HepG2 (cell line): ENCODE data around the gene CST4. TPM values are rescaled to one million over a fixed set of nuclear protein-coding genes. Genes with fewer than 3 reads are reported as not detected.

Source experiments
- BHLHE40 ChIP-seq: IDR thresholded peaks from 2 replicates; pipeline ENCODE4 v1.6.1; 2011; ENCODE audit warnings: low read length, improper control_type of control experiment
- CC2D1A ChIP-seq: sonication (generic); formaldehyde crosslinking; IDR thresholded peaks from 2 replicates; pipeline ENCODE4 v1.8.1; 2023; ENCODE audit warnings: mild to moderate bottlenecking, missing genetic modification reagents
- ELF3 ChIP-seq: IDR thresholded peaks from 2 replicates; pipeline ENCODE4 v1.6.1; 2016; ENCODE audit warnings: missing genetic modification reagents, missing compliant biosample characterization
- GFI1 ChIP-seq: sonication (generic); formaldehyde crosslinking; IDR thresholded peaks from 2 replicates; pipeline ENCODE4 v1.5.0; 2020; ENCODE audit warnings: missing genetic modification reagents, mild to moderate bottlenecking, borderline replicate concordance
- GMEB1 ChIP-seq: sonication (generic); formaldehyde crosslinking; IDR thresholded peaks from 2 replicates; pipeline ENCODE4 v1.5.1; 2020; ENCODE audit warnings: missing genetic modification reagents, mild to moderate bottlenecking, borderline replicate concordance
- GPBP1L1 ChIP-seq: sonication (generic); formaldehyde crosslinking; IDR thresholded peaks from 2 replicates; pipeline ENCODE4 v1.5.0; 2020; ENCODE audit warnings: mild to moderate bottlenecking, missing genetic modification reagents
- HBP1 ChIP-seq: IDR thresholded peaks from 2 replicates; pipeline ENCODE4 v1.6.1; 2016; ENCODE audit warnings: low read depth, control low read depth
- HDAC6 ChIP-seq: fragments of 200-600 bp; sonication (generic); IDR thresholded peaks from 2 replicates; pipeline ENCODE4 v1.7.0; 2017; ENCODE audit warnings: mild to moderate bottlenecking, antibody characterized with exemption, low read length, low read depth
- JUND ChIP-seq: sonication (generic); formaldehyde crosslinking; IDR thresholded peaks from 2 replicates; pipeline ENCODE4 v1.8.0; 2022; ENCODE audit warnings: mild to moderate bottlenecking, missing genetic modification reagents
- NCOR1 ChIP-seq: fragments of 200-600 bp; sonication (generic); IDR thresholded peaks from 2 replicates; pipeline ENCODE4 v1.7.0; 2017; ENCODE audit warnings: antibody characterized with exemption, low read length, borderline replicate concordance
- NFE2L2 ChIP-seq: fragments of 150-350 bp; IDR thresholded peaks from 2 replicates; pipeline ENCODE4 v1.6.1; 2014; ENCODE audit warnings: low read length
- POLR2A ChIP-seq, 2 experiments: IDR thresholded peaks; 2 replicates each; pipeline ENCODE4 v1.6.1; 2011; ENCODE audit warnings: low read depth in 2 of 2, low read length in 2 of 2, mild to moderate bottlenecking in 1 of 2, moderate library complexity in 1 of 2; ENCODE audit not compliant: insufficient read depth in 1 of 2
- TP53 ChIP-seq: sonication (generic); formaldehyde crosslinking; conservative IDR thresholded peaks from 2 replicates; pipeline ENCODE4 v1.4.0; 2020; ENCODE audit warnings: missing genetic modification reagents
- ZBTB21 ChIP-seq: sonication (generic); formaldehyde crosslinking; IDR thresholded peaks from 2 replicates; pipeline ENCODE4 v1.4.0; 2020; ENCODE audit warnings: missing genetic modification reagents
- ZBTB26 ChIP-seq: IDR thresholded peaks from 2 replicates; pipeline ENCODE4 v1.6.1; 2016; ENCODE audit warnings: missing compliant biosample characterization, missing genetic modification reagents, borderline replicate concordance
- ZBTB8A ChIP-seq: sonication (generic); formaldehyde crosslinking; IDR thresholded peaks from 2 replicates; pipeline ENCODE4 v1.4.0; 2020; ENCODE audit warnings: mild to moderate bottlenecking, low read depth, missing genetic modification reagents, borderline replicate concordance
- ZKSCAN1 ChIP-seq: fragments of 150-350 bp; IDR thresholded peaks from 2 replicates; pipeline ENCODE4 v1.6.1; 2014; ENCODE audit warnings: low read length
- ZNF598 ChIP-seq: sonication (generic); formaldehyde crosslinking; IDR thresholded peaks from 2 replicates; pipeline ENCODE4 v1.5.1; 2020; ENCODE audit warnings: mild to moderate bottlenecking, missing genetic modification reagents, borderline replicate concordance
- ZNF75D ChIP-seq: sonication (generic); formaldehyde crosslinking; IDR thresholded peaks from 2 replicates; pipeline ENCODE4 v1.8.1; 2023; ENCODE audit warnings: missing genetic modification reagents, mild to moderate bottlenecking, borderline replicate concordance
- ZNF800 ChIP-seq: sonication (generic); formaldehyde crosslinking; IDR thresholded peaks from 2 replicates; pipeline ENCODE4 v1.4.0; 2020; ENCODE audit warnings: missing genetic modification reagents
- ZNF816 ChIP-seq: sonication (generic); formaldehyde crosslinking; IDR thresholded peaks from 2 replicates; pipeline ENCODE4 v1.8.0; 2022; ENCODE audit warnings: missing genetic modification reagents, mild to moderate bottlenecking, borderline replicate concordance
- polyA plus RNA-seq, 8 experiments: library from polyadenylated mRNA; depleted of rRNA in 3 of 8; stranded (reverse) in 7 of 8; unstranded in 1 of 8; fragments of >200 nt; fragmentation: Illumina TruSeq in 4 of 8; extraction: Trizol in 4 of 8; gene quantifications; 2 replicates each; pipeline versions ENCODE4 v1.2.1 to v1.2.3, GENCODE V29; 2011 to 2016; ENCODE audit warnings: low read depth in 4 of 8, missing spikeins in 1 of 8, mixed read lengths in 1 of 8; ENCODE audit not compliant: insufficient read depth in 1 of 8
- total RNA-seq, 5 experiments: library from RNA; depleted of rRNA; stranded (reverse); fragments of >200 nt; fragmentation: Illumina TruSeq; extraction: Trizol; gene quantifications; 2 replicates each; pipeline ENCODE4 v1.2.3, GENCODE V29; 2016; ENCODE audit warnings: low read depth in 1 of 5

The CST4 gene
- total and polyA plus RNA-seq, 2 of the 13 experiments (the other 11 are each of a cell fraction or from before 2014, with no cell fraction given), result not detected

GRCh38 chr20:23636182-23636907 lies 52.5 kb downstream of the CST4 start (continued):
- TF ChIP-seq GPBP1L1 (CRISPR knock-in tag), result no peak
- no peak for TF ChIP-seq JUND (CRISPR knock-in tag)
- TF ChIP-seq CC2D1A (CRISPR knock-in tag), result peak; percentile 69; the same call in 1 of the 2 replicates
- 0 out of 2 replicates have a peak, but pooled peaks have one; percentile 39 for TF ChIP-seq HBP1 (CRISPR knock-in tag)
- TF ChIP-seq NCOR1, result no peak
- no peak for TF ChIP-seq ZBTB21 (CRISPR knock-in tag)
- no peak for TF ChIP-seq NFE2L2
- no peak for TF ChIP-seq ZNF75D (CRISPR knock-in tag)
- no peak for TF ChIP-seq ZNF800 (CRISPR knock-in tag)
- TF ChIP-seq HDAC6, result no peak
- no peak for TF ChIP-seq ZKSCAN1
- TF ChIP-seq GFI1 (CRISPR knock-in tag), result no peak
- TF ChIP-seq ZNF816 (CRISPR knock-in tag), result 0 out of 2 replicates have a peak, but pooled peaks have one; percentile 72
- no peak; the same call in 1 of the 2 replicates for TF ChIP-seq BHLHE40
- no peak for TF ChIP-seq TP53 (CRISPR knock-in tag)
- no peak for TF ChIP-seq ZBTB26 (CRISPR knock-in tag)
- no peak for TF ChIP-seq GMEB1
- TF ChIP-seq POLR2A (IDR thresholded peaks at IDR 0.05; ENCODE audit: insufficient read depth in 1 of 2, low read depth in 2 of 2, low read length in 2 of 2), result peak; percentile 18 to 23; a peak in 2 of 4 replicates
- no peak for TF ChIP-seq ZBTB8A
- TF ChIP-seq ZNF598 (CRISPR knock-in tag), result no peak; the same call in 1 of the 2 replicates
- TF ChIP-seq ELF3 (CRISPR knock-in tag), result no peak
